GM12878 (cell line): ENCODE results near the gene SHC3. TPM values are rescaled to one million over a fixed set of nuclear protein-coding genes. Genes with fewer than 3 reads are reported as not detected.

ENCODE experiments used
- ATAC-seq: fragments of 200-7000 bp; cut with Tn5 transposase; 3 replicates; pipeline ENCODE4 v1.9.1; 2020; ENCODE audit warnings: mild to moderate bottlenecking, moderate library complexity
- BruUV-seq: library from RNA; stranded (reverse); fragments of 400-500 nt; replicated peaks from 2 replicates; lab custom pipeline; 2021; lab: Mats Ljungman, UMichigan
- CTCF ChIA-PET: fragments of 300-600 bp; sonication (Branson Sonifier 250); formaldehyde crosslinking; extraction: SDS; loops from one replicate; lab custom pipeline; 2021; ENCODE audit warnings: inconsistent platforms; lab: Yijun Ruan, JAX
- POLR2A ChIA-PET: fragments of 350-600 bp; formaldehyde crosslinking; extraction: SDS; loops from one replicate; lab custom pipeline; 2021; ENCODE audit warnings: inconsistent platforms; lab: Charles Lee
- RAD21 ChIA-PET: fragments of 300-600 bp; sonication (Branson Sonifier 250); formaldehyde crosslinking; loops from one replicate; lab custom pipeline; 2023; ENCODE audit warnings: antibody characterized with exemption; ENCODE audit not compliant: unreplicated experiment; lab: Charles Lee
- SMC1A ChIA-PET: fragments of 300-600 bp; sonication (Branson Sonifier 250); formaldehyde crosslinking; loops from one replicate; lab custom pipeline; 2023; ENCODE audit not compliant: unreplicated experiment, uncharacterized antibody; lab: Charles Lee
- DNase-seq: peaks from one replicate; pipeline ENCODE4 v3.0.0-alpha.2; 2011; ENCODE audit warnings: low read depth, low spot score
- FAIRE-seq: peaks from 3 replicates; lab custom pipeline; 2011; peaks lifted over from hg19 to GRCh38; lab: Jason Lieb, UNC
- H2AFZ ChIP-seq: 2 replicates; pipeline ENCODE4 v1.6.0; 2011; ENCODE audit warnings: low read depth, low read length, control low read depth; ENCODE audit not compliant: control insufficient read depth
- H3K27ac ChIP-seq: 2 replicates; pipeline ENCODE4 v1.5.1; 2011; ENCODE audit warnings: control low read depth; ENCODE audit not compliant: control insufficient read depth, insufficient read depth
- H3K27me3 ChIP-seq, 2 experiments: replicated peaks in 1 of 2; 2 replicates each; pipeline versions ENCODE4 v1.6.0 to v1.6.1; 2011; ENCODE audit warnings: low read length in 1 of 2; ENCODE audit not compliant: control insufficient read depth in 2 of 2, insufficient read depth in 2 of 2
- H3K36me3 ChIP-seq, 2 experiments: 2 replicates each; pipeline ENCODE4 v1.5.1; 2011; ENCODE audit warnings: low read length in 1 of 2; ENCODE audit not compliant: control insufficient read depth in 2 of 2, insufficient read depth in 2 of 2
- H3K4me1 ChIP-seq: 2 replicates; pipeline ENCODE4 v1.6.1; 2011; ENCODE audit warnings: mild to moderate bottlenecking, low read length, moderate library complexity, mixed read lengths; ENCODE audit not compliant: control insufficient read depth, insufficient read depth
- H3K4me2 ChIP-seq: 2 replicates; pipeline ENCODE4 v1.6.0; 2011; ENCODE audit warnings: control low read depth; ENCODE audit not compliant: control insufficient read depth, insufficient read depth
- H3K4me3 ChIP-seq: fragments of 200-600 bp; sonication (generic); 2 replicates; pipeline ENCODE4 v1.5.1; 2016
- H3K79me2 ChIP-seq: 2 replicates; pipeline ENCODE4 v1.6.0; 2011; ENCODE audit warnings: low read length; ENCODE audit not compliant: control insufficient read depth, insufficient read depth
- H3K9ac ChIP-seq: 2 replicates; pipeline ENCODE4 v1.8.0; 2011; ENCODE audit warnings: low read length, control low read depth, mixed read lengths; ENCODE audit not compliant: control insufficient read depth, insufficient read depth
- H3K9me3 ChIP-seq: replicated peaks from 3 replicates; pipeline ENCODE4 v1.5.1; 2011; ENCODE audit warnings: mild to moderate bottlenecking, low read length; ENCODE audit not compliant: control insufficient read depth, insufficient read depth
- H4K20me1 ChIP-seq: 2 replicates; pipeline ENCODE4 v1.6.0; 2011; ENCODE audit not compliant: control insufficient read depth, insufficient read depth
- BCL11A ChIP-seq: IDR thresholded peaks from 2 replicates; pipeline ENCODE4 v1.6.1; 2011; ENCODE audit warnings: low read depth, low read length
- BHLHE40 ChIP-seq, 2 experiments: fragments of 450-650 bp in 1 of 2; IDR thresholded peaks; 2 replicates each; pipeline ENCODE4 v1.6.1; 2011 to 2017; ENCODE audit warnings: low read depth in 2 of 2, borderline replicate concordance in 1 of 2, improper control_type of control experiment in 1 of 2, low read length in 1 of 2, mild to moderate bottlenecking in 1 of 2
- EZH2 ChIP-seq: IDR thresholded peaks from 2 replicates; pipeline ENCODE4 v1.6.1; 2012; ENCODE audit warnings: low read depth, mild to moderate bottlenecking, control low read depth, inconsistent platforms, low read length, borderline replicate concordance; ENCODE audit not compliant: control insufficient read depth
- IRF4 ChIP-seq: IDR thresholded peaks from 2 replicates; pipeline ENCODE4 v1.6.1; 2011; ENCODE audit warnings: low read depth, low read length
- POU2F2 ChIP-seq: IDR thresholded peaks from 3 replicates; pipeline ENCODE4 v1.6.1; 2011; ENCODE audit warnings: low read depth, mild to moderate bottlenecking, low read length, borderline replicate concordance
- SMARCA5 ChIP-seq: fragments of 450-650 bp; IDR thresholded peaks from 2 replicates; pipeline ENCODE4 v1.6.1; 2017; ENCODE audit warnings: mild to moderate bottlenecking
- TAF1 ChIP-seq: IDR thresholded peaks from 2 replicates; pipeline ENCODE4 v1.6.1; 2011; ENCODE audit warnings: mild to moderate bottlenecking, low read depth, low read length, borderline replicate concordance
- ZNF274 ChIP-seq: IDR thresholded peaks from one replicate; pipeline ENCODE4 v1.8.0; 2011; ENCODE audit not compliant: insufficient read length, insufficient read depth
- ZNF622 ChIP-seq: fragments of 450-650 bp; IDR thresholded peaks from 2 replicates; pipeline ENCODE4 v1.6.1; 2017; ENCODE audit warnings: mild to moderate bottlenecking, inconsistent platforms
- WGBS: methylation state at CpG from one replicate; pipeline ENCODE4 v1.1.6; 2016; ENCODE audit warnings: low lambda C conversion rate; ENCODE audit not compliant: insufficient replicate concordance, insufficient coverage; ENCODE audit errors: missing lambda C conversion rate; 5-methylcytosine and 5-hydroxymethylcytosine counted together
- in situ Hi-C: fragments of 300-500 bp; cut with MboI; formaldehyde crosslinking; loops from 9 replicates; pipeline ENCODE4 v1.14.3; 2018; ENCODE audit warnings: mixed read lengths
- intact Hi-C: fragments of 100-400 bp; cut with micrococcal nuclease; formaldehyde crosslinking; loops from one replicate; pipeline ENCODE4 v1.14.2; 2022; ENCODE audit not compliant: unreplicated experiment
- polyA plus RNA-seq, 11 experiments: library from polyadenylated mRNA; depleted of rRNA in 4 of 11; unstranded in 6 of 11; stranded (reverse) in 5 of 11; fragments of >200 nt; fragmentation: Nextera tagmentation in 4 of 11; fragmentation: Illumina TruSeq in 1 of 11; extraction: Ambion mirVana in 4 of 11; extraction: Trizol in 1 of 11; gene quantifications; 1 replicate in 1 of 11; 2 replicates in 10 of 11; pipeline versions ENCODE4 v1.2.1 to v1.2.3, GENCODE V29; 2011 to 2016; ENCODE audit warnings: inconsistent platforms in 2 of 11, missing spikeins in 2 of 11, low read depth in 1 of 11
- total RNA-seq, 4 experiments: library from RNA; depleted of rRNA in 3 of 4; stranded (reverse); fragments of >200 nt in 3 of 4; fragmentation: Illumina TruSeq in 1 of 4; extraction: Trizol in 1 of 4; gene quantifications; 2 replicates each; pipeline versions ENCODE4 v1.2.1 to v1.2.3, GENCODE V29; 2013 to 2021

The SHC3 gene
- total and polyA plus RNA-seq, 10 of the 15 experiments (the other 5 are each of a cell fraction or from before 2014, with no cell fraction given) = 0.01 to 0.06 TPM; not detected in 8

DNA sequence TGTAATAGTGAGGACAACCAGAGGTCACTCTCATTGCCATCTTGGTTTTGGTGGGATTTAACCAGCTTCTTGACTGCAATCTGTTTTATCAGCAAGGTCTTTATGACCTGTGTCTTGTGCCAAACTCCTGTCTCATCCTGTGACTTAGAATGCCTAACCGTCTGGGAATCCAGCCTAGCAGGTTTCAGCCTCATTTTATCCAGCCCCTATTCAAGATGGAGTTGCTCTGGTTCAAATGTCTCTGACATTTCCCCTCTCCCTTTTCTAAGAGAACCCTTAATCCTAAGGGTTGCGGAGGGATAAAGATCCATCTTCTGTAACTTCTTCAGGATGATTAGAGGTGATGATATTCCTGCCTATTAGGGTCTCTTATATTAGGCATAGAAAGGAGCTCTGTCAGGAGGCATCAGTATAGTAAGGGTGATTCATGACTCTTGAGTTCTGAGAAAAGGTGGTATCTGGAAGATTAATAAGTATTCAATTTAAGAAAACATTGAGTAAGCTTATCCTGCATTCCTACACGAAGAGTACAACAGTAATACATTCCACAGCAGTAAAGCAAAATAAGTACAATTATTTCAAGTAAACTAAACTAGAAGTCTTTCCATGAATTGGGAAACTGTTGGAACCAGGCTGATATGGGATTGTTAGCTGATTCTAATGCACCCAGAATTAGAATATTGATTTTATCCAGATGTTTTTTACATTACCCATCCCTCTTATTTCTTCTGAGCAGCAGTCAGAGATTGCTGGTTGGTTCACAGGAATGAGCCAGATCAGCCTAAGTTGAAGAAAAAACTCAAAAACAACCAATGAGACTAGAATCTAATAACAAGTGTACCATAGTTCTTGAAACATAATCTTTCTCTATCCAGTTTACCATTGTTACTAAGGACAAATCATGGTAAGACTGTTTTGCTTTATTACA lies 39.9 kb downstream of the SHC3 start (continued):
- TF ChIP-seq BCL11A = no peak
- TF ChIP-seq POU2F2 = no peak
- no peak for TF ChIP-seq TAF1

DNA sequence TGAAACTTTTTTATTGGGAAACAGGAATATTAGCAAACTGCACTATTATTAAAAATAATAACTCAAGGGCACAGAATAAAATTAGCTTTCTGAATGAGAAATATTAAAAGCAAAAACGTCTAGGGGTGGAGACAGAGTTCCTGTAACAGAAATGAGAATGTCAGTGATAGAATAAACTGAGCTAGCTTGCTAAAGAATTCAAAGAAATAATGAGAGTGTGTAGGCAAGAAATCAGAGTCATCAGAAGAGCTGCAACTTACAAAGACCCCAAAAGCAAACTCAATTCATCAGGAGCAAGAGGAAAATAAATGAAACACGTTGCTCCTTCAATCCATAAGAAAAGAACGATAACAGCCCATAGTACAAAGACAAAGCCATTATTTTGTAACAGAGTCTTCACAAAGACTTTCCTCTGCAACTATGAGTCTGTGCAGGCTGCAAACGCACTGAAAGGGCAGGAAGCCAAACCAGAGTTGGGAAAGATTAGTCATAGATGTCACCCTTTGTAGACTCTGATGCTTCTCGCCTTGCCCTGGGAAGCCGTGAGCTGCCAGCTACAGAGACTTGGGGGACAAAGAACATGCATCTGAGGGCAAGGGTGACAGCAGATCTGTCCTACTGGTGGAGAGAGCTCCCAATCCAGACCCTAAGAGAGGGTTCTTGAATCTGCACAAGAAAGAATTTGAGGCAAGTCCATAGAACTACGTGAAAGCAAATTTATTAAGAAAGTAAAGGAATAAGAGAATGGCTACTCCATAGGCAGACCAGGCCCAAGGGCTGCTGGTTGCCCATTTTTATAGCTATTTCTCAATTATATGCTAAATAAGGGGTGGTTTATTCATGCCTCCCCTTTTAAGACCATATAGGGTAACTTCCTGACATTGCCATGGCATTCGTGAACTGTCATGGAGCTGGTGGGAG lies 40.8 kb downstream of the SHC3 start:
- intact Hi-C loops (no loop called here), in situ Hi-C loops (no loop called here)
- WGBS = 37% methylated on average over 8 of the region's 8 CpGs
- DNase-seq (no peak), ATAC-seq (no peak), FAIRE-seq (no peak)
- Histone ChIP-seq H3K27me3 (no peaks in the 10 kb centered on the region), H4K20me1 (no peaks in the 10 kb centered on the region), H3K27ac (no peak overlapping the region), H3K36me3 (no peaks in the 10 kb centered on the region), H3K4me1 (no peaks in the 10 kb centered on the region), H2AFZ (no peak overlapping the region), H3K4me3 (no peak overlapping the region), H3K9me3 (no peaks in the 10 kb centered on the region), H3K79me2 (no peaks in the 10 kb centered on the region), H3K9ac (no peak overlapping the region), H3K4me2 (no peak overlapping the region)
- CTCF ChIA-PET = no interaction called here
- POLR2A ChIA-PET = no interaction called here
- RAD21 ChIA-PET = no interaction called here
- TF ChIP-seq IRF4 (no peak), SMARCA5 (no peak), ZNF622 (no peak), EZH2 (no peak), BHLHE40 (IDR thresholded peaks at IDR 0.05; ENCODE audit: borderline replicate concordance in 1 of 2, low read depth in 2 of 2, low read length in 1 of 2) (no peak), ZNF274 (no peak)
- no TSS peak for BruUV-seq
- SMC1A ChIA-PET = no interaction called here
